Activated CD4-positive, alpha-beta memory T cell treated with anti-CD3 and anti-CD28 coated beads for 36 hours (primary cell): Measurements from ENCODE around the gene MRPL38. TPM values are rescaled to one million over a fixed set of nuclear protein-coding genes. Genes with fewer than 3 reads are reported as not detected.

Experiments
- total RNA-seq, 2 experiments: library from RNA; stranded (reverse); gene quantifications; one replicate each; pipeline ENCODE4 v1.2.3, GENCODE V29; 2021

MRPL38 gene
- total RNA-seq, 2 experiments from 2014 or later: 108 TPM

Other genes starting within 250 kb of the MRPL38 start
- 10 to 100 TPM; 27.7 to 31.3 TPM for gene RECQL5, start 237.7 kb downstream of the MRPL38 start, total RNA-seq
- gene SAP30BP, start 237.5 kb downstream of the MRPL38 start, total RNA-seq: 10 to 100 TPM; 81.4 to 92.7 TPM
- 1 to 10 TPM in 1 of 2 experiments, under 1 TPM in 1; 0.67 to 1.1 TPM for gene ITGB4, start 183.4 kb downstream of the MRPL38 start, total RNA-seq
- gene GALK1, start 139.7 kb downstream of the MRPL38 start, total RNA-seq: 10 to 100 TPM; 69.3 to 69.7 TPM
- gene UNK, start 120.1 kb downstream of the MRPL38 start, total RNA-seq: 10 to 100 TPM; 21.8 to 24.7 TPM
- 100 to 1,000 TPM; 135 to 139 TPM for gene UNC13D, start 60.5 kb downstream of the MRPL38 start, total RNA-seq
- gene WBP2, start 49.5 kb downstream of the MRPL38 start, total RNA-seq: 10 to 100 TPM; 79.1 to 80.6 TPM
- gene TRIM47, start 26.3 kb downstream of the MRPL38 start, total RNA-seq: 10 to 100 TPM; 18.5 to 19.5 TPM
- 10 to 100 TPM; 27.5 to 28.2 TPM for gene TRIM65, start 7.9 kb downstream of the MRPL38 start, total RNA-seq
- gene FBF1, start 36.2 kb upstream of the MRPL38 start, total RNA-seq: 10 to 100 TPM; 17.2 to 18.1 TPM
- gene ACOX1, start 74.3 kb upstream of the MRPL38 start, total RNA-seq: 10 to 100 TPM; 34.0 to 35.1 TPM
- 10 to 100 TPM; 11.4 to 12.3 TPM for gene TEN1, start 74.4 kb upstream of the MRPL38 start, total RNA-seq
- gene CDK3, start 96.0 kb upstream of the MRPL38 start, total RNA-seq: 1 to 10 TPM; 2.9 to 3.7 TPM
- gene EVPL, start 122.4 kb upstream of the MRPL38 start, total RNA-seq: under 1 TPM in 1 of 2 experiments, not detected in 1; 0.02 TPM
- 100 to 1,000 TPM; 142 to 148 TPM for gene SRP68, start 167.6 kb upstream of the MRPL38 start, total RNA-seq
- 1 to 10 TPM; 3.5 to 4.8 TPM for gene GALR2, start 169.9 kb upstream of the MRPL38 start, total RNA-seq
- 1 to 10 TPM; 4.9 to 5.1 TPM for gene ZACN, start 174.3 kb upstream of the MRPL38 start, total RNA-seq
- 10 to 100 TPM; 63.3 to 66.0 TPM for gene EXOC7, start 198.9 kb upstream of the MRPL38 start, total RNA-seq
- under 1 TPM; 0.22 to 0.29 TPM for gene FOXJ1, start 236.4 kb upstream of the MRPL38 start, total RNA-seq